OCI-LY7 (cell line): ENCODE measurements around the gene TTBK1. TPM values are rescaled to one million over a fixed set of nuclear protein-coding genes. Genes with fewer than 3 reads are reported as not detected.

Experiments used
- BruUV-seq: library from RNA; stranded (reverse); fragments of 400-500 nt; replicated peaks from 2 replicates; lab custom pipeline; 2021; lab: Mats Ljungman, UMichigan
- CTCF ChIA-PET: fragments of 300-600 bp; sonication (Branson Sonifier 250); formaldehyde crosslinking; loops from one replicate; lab custom pipeline; 2022; ENCODE audit warnings: antibody characterized with exemption; ENCODE audit not compliant: unreplicated experiment; lab: Charles Lee
- POLR2A ChIA-PET: fragments of 300-600 bp; sonication (Branson Sonifier 250); formaldehyde crosslinking; loops from one replicate; lab custom pipeline; 2022; ENCODE audit warnings: antibody characterized with exemption; lab: Charles Lee
- DNase-seq: peaks from one replicate; pipeline ENCODE4 v3.0.0-alpha.2; 2015; ENCODE audit warnings: low spot score
- H2AFZ ChIP-seq: fragments of 200-600 bp; sonication (generic), shearing (Covaris generic); 2 replicates; pipeline ENCODE4 v1.6.1; 2014; ENCODE audit warnings: mild to moderate bottlenecking, antibody characterized with exemption, low read length, moderate library complexity
- H3K27ac ChIP-seq: fragments of 200-600 bp; sonication (generic); 2 replicates; pipeline ENCODE4 v1.5.1; 2014; ENCODE audit warnings: mixed run types, low read depth, mild to moderate bottlenecking, moderate library complexity, low read length, inconsistent platforms; ENCODE audit not compliant: poor library complexity, severe bottlenecking
- H3K36me3 ChIP-seq: fragments of 200-600 bp; sonication (generic); 2 replicates; pipeline ENCODE4 v1.6.1; 2014; ENCODE audit warnings: mild to moderate bottlenecking, antibody characterized with exemption, low read length, moderate library complexity, mixed read lengths; ENCODE audit not compliant: insufficient read depth
- H3K4me1 ChIP-seq: fragments of 200-600 bp; sonication (generic); 2 replicates; pipeline ENCODE4 v1.5.1; 2014; ENCODE audit warnings: mild to moderate bottlenecking, low read length; ENCODE audit not compliant: insufficient read depth, poor library complexity, severe bottlenecking
- H3K4me2 ChIP-seq: fragments of 200-600 bp; sonication (generic); 2 replicates; pipeline ENCODE4 v1.6.1; 2014; ENCODE audit warnings: mild to moderate bottlenecking, low read length
- H3K4me3 ChIP-seq: fragments of 200-600 bp; sonication (generic); 2 replicates; pipeline ENCODE4 v1.5.1; 2014; ENCODE audit warnings: mild to moderate bottlenecking, low read depth, low read length; ENCODE audit not compliant: poor library complexity, severe bottlenecking
- H3K79me2 ChIP-seq: fragments of 200-600 bp; sonication (generic); 2 replicates; pipeline ENCODE4 v1.6.1; 2016; ENCODE audit warnings: low read depth, mild to moderate bottlenecking, low read length, moderate library complexity, mixed read lengths; ENCODE audit not compliant: insufficient read depth
- H3K9me2 ChIP-seq: fragments of 200-600 bp; sonication (generic); 2 replicates; pipeline ENCODE4 v1.6.1; 2016; ENCODE audit warnings: mild to moderate bottlenecking, low read length, mixed read lengths; ENCODE audit not compliant: insufficient read depth
- H3K9me3 ChIP-seq: fragments of 200-600 bp; sonication (generic); 2 replicates; pipeline ENCODE4 v1.6.1; 2014; ENCODE audit warnings: mild to moderate bottlenecking, mixed run types, low read length, mixed read lengths
- H4K20me1 ChIP-seq: fragments of 200-600 bp; sonication (generic); 2 replicates; pipeline ENCODE4 v1.6.1; 2014; ENCODE audit warnings: mild to moderate bottlenecking, antibody characterized with exemption, low read length, moderate library complexity, mixed read lengths; ENCODE audit not compliant: insufficient read depth
- CTCF ChIP-seq: fragments of 200-600 bp; sonication (generic); conservative IDR thresholded peaks from 2 replicates; pipeline ENCODE4 v1.5.1; 2014; ENCODE audit warnings: mild to moderate bottlenecking, antibody characterized with exemption, low read length, moderate library complexity, mixed read lengths
- EZH2phosphoT487 ChIP-seq: fragments of 200-600 bp; sonication (generic); IDR thresholded peaks from 2 replicates; pipeline ENCODE4 v1.6.1; 2018; ENCODE audit warnings: low read depth, borderline replicate concordance, mild to moderate bottlenecking, mixed run types, antibody characterized with exemption, low read length, moderate library complexity, mixed read lengths
- intact Hi-C: fragments of 100-400 bp; cut with micrococcal nuclease; formaldehyde crosslinking; loops from one replicate; pipeline ENCODE4 v1.10.0; 2022; ENCODE audit not compliant: unreplicated experiment
- total RNA-seq, 2 experiments: library from RNA; depleted of rRNA in 1 of 2; stranded (reverse); fragments of >200 nt in 1 of 2; shearing (Covaris generic) in 1 of 2; gene quantifications; 2 replicates each; pipeline ENCODE4 v1.2.3, GENCODE V29; 2014 to 2022

TTBK1 gene
- total RNA-seq, 2 experiments from 2014 or later: 0.35 to 1.7 TPM

- POLR2A ChIA-PET: interaction anchor here (0.6 kb wide), 2 partner anchors 458 to 1281 kb away, joined by 3 to 4 read pairs; partner anchors contain the start of gene TBCC
- no peaks in the 10 kb centered on the region for H3K36me3 ChIP-seq
- CTCF ChIA-PET: no interaction called here
- H3K9me3 ChIP-seq: no peaks in the 10 kb centered on the region
- no peak overlapping the region for H2AFZ ChIP-seq
- TF ChIP-seq EZH2phosphoT487 (no peak), CTCF (no peak)
- H3K4me2 ChIP-seq: no peak overlapping the region
- BruUV-seq: no TSS peak
- no peaks in the 10 kb centered on the region for H3K4me1 ChIP-seq
- intact Hi-C loops: no loop called here
- no peak overlapping the region for H3K4me3 ChIP-seq
- H3K9me2 ChIP-seq: no peaks in the 10 kb centered on the region
- H3K79me2 ChIP-seq: no peaks in the 10 kb centered on the region
- DNase-seq: no peak
- no peak overlapping the region for H3K27ac ChIP-seq
- H4K20me1 ChIP-seq: no peaks in the 10 kb centered on the region
Measured at GRCh38 chr6:43204271-43205105, 38.8 kb upstream of the TTBK1 start.

GRCh38 chr6:43205849-43206248 is 37.4 kb upstream of the TTBK1 start:
- Histone ChIP-seq H3K9me2 (no peaks in the 10 kb centered on the region), H4K20me1 (no peaks in the 10 kb centered on the region), H3K27ac (no peak overlapping the region), H3K9me3 (no peaks in the 10 kb centered on the region), H3K4me3 (no peak overlapping the region), H3K4me2 (no peak overlapping the region), H2AFZ (no peak overlapping the region), H3K79me2 (no peaks in the 10 kb centered on the region), H3K36me3 (no peaks in the 10 kb centered on the region), H3K4me1 (no peaks in the 10 kb centered on the region)
- TF ChIP-seq EZH2phosphoT487 (no peak), CTCF (no peak)
- no TSS peak for BruUV-seq
- DNase-seq: no peak
- intact Hi-C loops: no loop called here
- ChIA-PET POLR2A (no interaction called here), CTCF (no interaction called here)

- H3K4me3 ChIP-seq: no peak overlapping the region
- no peaks in the 10 kb centered on the region for H3K36me3 ChIP-seq
- no peak for DNase-seq
- TF ChIP-seq CTCF (no peak), EZH2phosphoT487 (no peak)
- no peak overlapping the region for H3K4me2 ChIP-seq
- H3K79me2 ChIP-seq: no peaks in the 10 kb centered on the region
- H3K27ac ChIP-seq: no peak overlapping the region
- H3K9me3 ChIP-seq: no peaks in the 10 kb centered on the region
- no peaks in the 10 kb centered on the region for H3K9me2 ChIP-seq
- H2AFZ ChIP-seq: no peak overlapping the region
- no TSS peak for BruUV-seq
- no peaks in the 10 kb centered on the region for H3K4me1 ChIP-seq
- H4K20me1 ChIP-seq: no peaks in the 10 kb centered on the region
- intact Hi-C loops: no loop called here
- ChIA-PET CTCF (no interaction called here), POLR2A (no interaction called here)
Measured at GRCh38 chr6:43207286-43207685, 36.0 kb upstream of the TTBK1 start.
